Measurements from ENCODE around the gene RGMB. TPM values are rescaled to one million over a fixed set of nuclear protein-coding genes. Genes with fewer than 3 reads are reported as not detected.

The RGMB gene
- total RNA-seq, 2 donors from 2014 or later = 15.4 to 15.6 TPM

- intact Hi-C loops (cut with DNase I) = no loop called here
- DNase-seq (no peak), ATAC-seq (no peak)
Observed at GRCh38 chr5:98763001-98763630, 10.3 kb upstream of the RGMB start.

GRCh38 chr5:98765815-98766214 lies 7.6 kb upstream of the RGMB start:
- no peak for DNase-seq
- intact Hi-C loops (cut with DNase I) = loop anchor here in 1 of 2 donors (5.0 kb wide), 1 partner anchor 1534 kb away; no protein-coding TSS in a partner anchor
- no peak for ATAC-seq

DNA sequence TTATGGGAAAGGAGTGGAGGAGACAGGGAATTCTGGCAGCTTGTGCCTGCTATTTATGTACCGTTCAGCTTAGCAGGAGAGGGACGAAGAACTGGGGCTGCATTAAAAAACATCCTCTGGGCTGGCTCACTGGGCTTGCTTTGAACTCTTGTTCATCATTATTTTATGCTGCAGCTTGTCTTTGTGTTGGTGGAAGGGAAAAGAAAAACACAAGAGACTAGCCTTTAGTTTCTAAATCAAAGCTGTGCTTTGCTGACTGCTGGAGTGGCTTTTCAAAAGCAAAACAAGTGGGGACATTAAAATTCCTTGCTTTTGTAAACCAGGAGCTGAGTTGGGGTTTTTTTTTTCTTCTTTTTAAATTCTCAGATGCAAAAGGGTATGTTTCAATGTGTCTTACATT lies 5.9 kb upstream of the RGMB start:
- DNase-seq (no peak), ATAC-seq (no peak)
- intact Hi-C loops (cut with DNase I) = loop anchor here in 1 of 2 donors (5.0 kb wide), 1 partner anchor 1535 kb away; no protein-coding TSS in a partner anchor

- ATAC-seq (peak; percentile 39 to 49), DNase-seq (no peak)
- intact Hi-C loops (cut with DNase I) = loop anchor here in 1 of 2 donors (5.0 kb wide), 1 partner anchor 1536 kb away; no protein-coding TSS in a partner anchor
Observed at GRCh38 chr5:98768160-98768959, 5.1 kb upstream of the RGMB start.

GRCh38 chr5:98768960-98769209 lies 4.6 kb upstream of the RGMB start:
- DNase-seq = no peak

GRCh38 chr5:98769210-98769958 lies 4.1 kb upstream of the RGMB start:
- intact Hi-C loops (cut with DNase I) = loop anchor here in 1 of 2 donors (5.0 kb wide), 1 partner anchor 1537 kb away; no protein-coding TSS in a partner anchor
- DNase-seq = peak; percentile 43
- no peak for ATAC-seq

More at GRCh38 chr5:98768960-98769209, 4.6 kb upstream of the RGMB start:
- ATAC-seq = no peak
- intact Hi-C loops (cut with DNase I) = loop anchor here in 1 of 2 donors (5.0 kb wide), 1 partner anchor 1537 kb away; no protein-coding TSS in a partner anchor

GRCh38 chr5:98769959-98770208 lies 3.6 kb upstream of the RGMB start:
- peak; percentile 36 for DNase-seq
- ATAC-seq = no peak
- intact Hi-C loops (cut with DNase I) = loop anchor here in 1 of 2 donors (5.0 to 10.0 kb wide), 2 partner anchors 1538 to 1585 kb away; partner anchors contain the start of gene RIOK2

- no peak for ATAC-seq
- intact Hi-C loops (cut with DNase I) = loop anchor here in 1 of 2 donors (10.0 kb wide), 1 partner anchor 1586 kb away; the partner anchor contains the start of gene RIOK2
- DNase-seq = peak; percentile 64
Observed at GRCh38 chr5:98770209-98770910, 3.1 kb upstream of the RGMB start.

DNA sequence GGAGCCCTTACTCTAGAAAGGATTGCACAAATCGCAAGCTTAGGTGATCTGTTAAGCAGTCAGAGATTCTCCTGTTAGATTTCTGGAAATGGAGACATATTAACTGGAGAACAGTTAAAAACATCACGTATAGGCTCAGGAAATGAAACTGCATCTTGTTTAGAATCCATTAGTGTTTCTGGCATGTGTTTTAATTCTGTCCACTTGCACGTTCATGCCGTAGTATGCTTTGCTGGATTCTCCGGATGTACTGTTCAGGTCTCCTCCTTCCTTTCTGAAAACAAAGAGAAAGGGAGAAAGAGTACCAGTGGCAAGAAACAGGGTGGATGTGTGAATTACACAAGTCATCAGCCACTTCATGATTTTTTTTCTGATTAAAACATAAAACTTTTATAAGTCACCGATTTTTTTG lies 2.5 kb upstream of the RGMB start:
- no peak for DNase-seq
- intact Hi-C loops (cut with DNase I) = loop anchor here in 1 of 2 donors (10.0 kb wide), 1 partner anchor 1586 kb away; the partner anchor contains the start of gene RIOK2
- ATAC-seq = no peak

DNA sequence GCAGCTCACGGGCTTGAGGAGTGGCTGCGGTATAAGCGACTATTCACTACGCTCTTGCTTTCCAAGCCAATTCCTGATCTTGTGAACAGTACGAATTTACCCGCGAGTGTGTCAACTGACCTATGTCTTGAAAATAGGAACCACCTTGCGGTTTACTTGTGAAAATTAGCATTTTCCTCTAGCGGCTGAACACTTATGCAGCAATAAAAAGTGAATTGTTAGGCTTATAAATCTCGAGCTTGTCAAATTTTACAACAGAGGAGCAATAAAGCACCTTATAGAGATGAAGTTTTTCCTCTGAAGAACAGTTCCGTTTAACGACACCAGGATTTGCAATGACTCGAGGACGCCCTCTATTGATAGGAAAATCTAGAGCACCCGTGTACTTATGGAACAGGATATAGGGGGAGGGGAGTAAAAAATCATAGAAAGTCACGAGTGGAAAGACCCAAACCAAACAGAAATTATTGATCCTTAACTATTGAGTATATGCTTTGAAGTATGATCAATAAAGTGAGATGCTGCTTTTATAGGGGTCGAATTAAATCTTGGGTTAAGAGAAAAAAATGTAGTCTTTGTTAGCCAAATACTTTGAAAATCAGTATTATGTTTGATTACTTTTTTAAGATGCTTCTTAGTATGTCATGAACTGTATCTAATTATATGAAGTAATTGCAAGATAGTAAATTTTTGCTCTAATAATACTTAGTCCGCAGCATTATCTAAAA lies 1.9 kb upstream of the RGMB start:
- ATAC-seq = peak in 1 of 2 donors; percentile 7
- DNase-seq = peak; percentile 34
- intact Hi-C loops (cut with DNase I) = loop anchor here in 1 of 2 donors (10.0 kb wide), 1 partner anchor 1587 kb away; the partner anchor contains the start of gene RIOK2

- DNase-seq (peak; percentile 85), ATAC-seq (peak; percentile 38 to 69)
- intact Hi-C loops (cut with DNase I) = loop anchor here in 1 of 2 donors (10.0 kb wide), 1 partner anchor 1588 kb away; the partner anchor contains the start of gene RIOK2
Observed at GRCh38 chr5:98772415-98773213, 849 bp upstream of the RGMB start.

DNA sequence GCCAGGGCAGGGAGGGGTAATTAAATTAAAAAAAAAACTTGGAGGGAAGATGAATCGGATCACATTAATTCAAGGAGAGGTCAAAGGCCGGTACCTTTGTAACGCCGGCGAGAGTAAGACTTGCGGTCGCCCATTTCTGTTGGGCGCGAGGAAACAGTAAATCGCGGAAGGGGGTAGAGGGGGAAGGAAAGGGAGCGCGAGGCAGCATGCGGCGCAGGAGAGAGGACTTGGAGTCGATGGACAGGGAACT lies 324 bp upstream of the RGMB start:
- no peak for ATAC-seq

GRCh38 chr5:98774192-98775033 lies 950 bp downstream of the RGMB start:
- intact Hi-C loops (cut with DNase I) = loop anchor here in 1 of 2 donors (10.0 kb wide), 1 partner anchor 1590 kb away; the partner anchor contains the start of gene RIOK2
- ATAC-seq (peak; percentile 8 to 30), DNase-seq (peak; percentile 66)

More for the DNA sequence above, 324 bp upstream of the RGMB start:
- intact Hi-C loops (cut with DNase I) = loop anchor here in 1 of 2 donors (10.0 kb wide), 1 partner anchor 1588 kb away; the partner anchor contains the start of gene RIOK2
- no peak for DNase-seq

- intact Hi-C loops (cut with DNase I) = loop anchor here in 1 of 2 donors (10.0 kb wide), 1 partner anchor 1591 kb away; the partner anchor contains the start of gene RIOK2
- DNase-seq (no peak), ATAC-seq (no peak)
Observed at GRCh38 chr5:98775246-98776065, 2.0 kb downstream of the RGMB start.

GRCh38 chr5:98776066-98776705 lies 2.7 kb downstream of the RGMB start:
- intact Hi-C loops (cut with DNase I) = loop anchor here in 1 of 2 donors (10.0 kb wide), 1 partner anchor 1591 kb away; the partner anchor contains the start of gene RIOK2
- ATAC-seq = no peak
- DNase-seq = no peak

All from left cardiac atrium (tissue), 4 donors.